A549 treated with CpdA at 1 μM for 4 hours (cell line): ENCODE measurements around the gene SLC25A53. TPM values are rescaled to one million over a fixed set of nuclear protein-coding genes. Genes with fewer than 3 reads are reported as not detected.

Experiments
- total RNA-seq: library from RNA; stranded (reverse); fragments of 200-300 nt; extraction: Qiagen RNA extraction; gene quantifications from 5 replicates; pipeline ENCODE4 v1.2.3, GENCODE V29; 2022; ENCODE audit warnings: low read depth

SLC25A53 gene, protein sequence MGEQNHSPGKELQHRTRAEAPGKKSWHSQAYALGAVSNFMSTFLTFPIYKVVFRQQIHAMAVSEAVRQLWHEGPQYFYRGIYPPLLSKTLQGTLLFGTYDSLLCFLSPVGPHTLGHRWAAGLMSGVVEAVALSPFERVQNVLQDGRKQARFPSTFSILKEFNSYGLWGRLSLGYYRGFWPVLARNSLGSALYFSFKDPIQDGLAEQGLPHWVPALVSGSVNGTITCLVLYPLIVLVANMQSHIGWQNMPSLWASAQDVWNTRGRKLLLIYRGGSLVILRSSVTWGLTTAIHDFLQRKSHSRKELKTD
- total RNA-seq = 3.7 to 5.0 TPM (median 4.5 TPM) in 5 replicates

GRCh38 chrX:104156630-104157529 is at the start of gene SLC25A53:
TSS of gene SLC25A53 (minus strand) at chrX:104157009. CDS start at chrX:104105257, 51,752 bp downstream.

DNA sequence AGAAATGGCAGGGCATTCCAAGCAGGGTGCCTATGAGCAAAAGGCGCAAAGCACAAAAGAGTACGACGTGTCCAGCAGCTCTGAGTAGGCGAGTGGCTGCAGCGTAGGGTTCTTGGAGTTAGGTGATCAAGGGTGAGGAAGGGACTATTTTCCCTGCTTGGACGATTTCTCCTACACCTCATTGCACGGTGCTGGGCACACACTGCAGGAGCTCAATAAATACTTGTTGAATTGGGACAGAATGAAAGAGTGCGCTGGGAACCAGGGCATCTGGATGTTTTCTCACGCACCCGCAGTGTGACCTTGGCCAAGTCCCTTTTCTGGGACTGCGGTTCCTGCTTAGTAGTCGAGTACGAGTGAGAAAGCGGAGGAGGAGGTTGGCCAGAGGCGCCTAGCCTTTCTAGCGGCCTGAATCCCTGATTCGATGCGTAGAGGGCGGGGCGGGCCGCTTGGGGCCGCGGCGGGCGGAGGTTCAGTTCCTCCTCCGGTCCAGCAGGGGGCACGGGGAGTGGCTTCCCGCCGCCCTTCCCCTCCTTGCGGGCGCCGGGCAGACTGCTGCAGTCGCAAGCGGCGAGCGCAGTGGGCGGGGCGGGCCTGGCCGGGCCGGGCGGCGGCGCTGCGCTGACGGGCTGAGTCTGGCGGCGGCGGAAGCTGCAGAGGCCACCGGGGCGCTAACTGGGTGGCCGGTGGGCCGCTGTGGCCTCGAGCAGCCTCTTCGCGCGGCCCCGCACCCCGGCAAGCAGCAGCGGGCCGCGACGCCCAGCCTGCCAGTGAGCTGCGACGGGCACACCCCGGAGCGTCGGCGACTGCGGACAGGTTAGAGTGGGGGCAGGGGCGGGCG is 9.3 kb upstream of the SLC25A53 start, which contains the start of gene FAM199X:
FAM199X (plus strand) TSS at position 560 of the 841 bp plus-strand sequence. CDS start 333 bp downstream, outside the sequence.

DNA sequence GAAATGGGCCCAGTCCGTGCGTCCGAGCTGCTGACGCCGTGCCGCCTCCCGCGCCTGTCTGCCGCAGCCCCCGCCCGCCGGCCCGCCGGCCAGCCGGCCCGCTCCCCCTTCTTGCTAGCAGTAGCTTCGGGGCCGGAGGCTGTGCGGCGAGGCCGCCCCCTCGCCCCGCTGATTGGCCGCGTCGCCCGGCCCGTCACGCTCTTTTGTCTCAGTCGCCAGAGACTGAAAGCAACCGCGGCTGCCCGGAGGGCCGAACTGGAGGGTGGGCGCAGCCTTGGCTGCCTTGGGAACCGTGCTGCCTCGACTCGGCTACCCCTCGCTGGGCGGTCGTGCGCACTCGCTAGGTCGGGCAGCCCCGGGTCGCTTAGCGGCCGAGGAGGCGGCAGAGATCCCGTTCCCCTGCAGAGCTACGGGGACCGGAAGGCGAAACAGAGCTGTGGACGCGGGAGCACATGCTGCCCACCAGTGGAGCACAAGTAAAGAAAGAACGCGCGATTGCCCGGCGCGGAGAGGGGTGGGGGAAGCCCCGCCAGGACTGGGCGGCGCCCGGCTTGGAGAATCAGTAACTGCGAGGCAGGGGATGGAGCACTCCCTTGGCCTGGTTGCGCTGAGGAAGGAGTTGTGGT is 44.4 kb downstream of the SLC25A53 start, which contains the start of gene ZCCHC18:
ZCCHC18 (plus strand) TSS at position 198 of the 626 bp plus-strand sequence. CDS start 1,589 bp downstream, outside the sequence.

DNA sequence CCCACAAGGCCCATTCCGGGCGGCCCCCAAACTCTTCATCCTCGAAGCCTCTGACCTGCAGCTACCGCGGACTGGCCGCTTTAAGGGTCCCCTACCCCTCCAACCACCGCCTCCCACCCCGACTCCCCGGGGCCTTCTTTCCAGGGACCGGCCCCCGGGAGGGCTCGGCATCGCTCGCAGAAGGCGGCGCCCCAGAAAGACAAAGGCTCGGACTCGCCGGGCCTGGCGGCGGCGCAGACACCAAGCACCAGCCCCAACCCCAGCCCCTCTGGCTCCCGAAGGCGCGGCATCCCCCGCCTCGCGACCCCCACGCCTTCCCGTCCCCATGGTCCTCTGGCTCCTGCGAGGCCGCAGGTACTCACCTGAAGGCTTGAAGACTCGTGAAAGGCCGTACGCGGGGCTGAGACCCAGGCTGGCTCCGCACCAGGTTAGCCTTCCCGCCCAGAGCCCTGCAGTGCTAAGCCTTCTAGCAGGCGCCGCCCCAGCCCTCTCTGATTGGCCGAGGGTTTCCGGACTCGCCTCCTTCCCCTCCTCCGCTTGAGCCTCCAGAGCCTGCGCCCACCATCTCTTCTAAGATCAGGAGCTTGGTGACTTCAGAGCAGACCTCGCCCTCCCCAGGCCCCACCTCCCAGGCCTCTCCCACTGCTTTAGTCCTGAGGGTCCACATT is 80.9 kb downstream of the SLC25A53 start, which contains the start of gene TMSB15C:
TMSB15C (minus strand) TSS at position 459 of the 668 bp plus-strand sequence.

Other genes with a start within 250 kb of the SLC25A53 start
- 4.3 to 8.0 TPM (median 5.9 TPM) in 5 replicates for gene TMSB15B, start 194.4 kb downstream of the SLC25A53 start, total RNA-seq
- gene H2BW1, start 143.3 kb downstream of the SLC25A53 start, total RNA-seq = not detected in 5 replicates
- gene H2BW2, start 117.1 kb downstream of the SLC25A53 start, total RNA-seq = not detected in 5 replicates
- 0.13 to 0.34 TPM (median 0.26 TPM) in 5 replicates for gene TMSB15C, start 80.8 kb downstream of the SLC25A53 start, total RNA-seq
- 0.13 to 0.31 TPM (median 0.21 TPM) in 4 of 5 replicates, not detected in the other for gene ZCCHC18, start 44.5 kb downstream of the SLC25A53 start, total RNA-seq
- gene FAM199X, start 9.4 kb upstream of the SLC25A53 start, total RNA-seq = 13.9 to 17.8 TPM (median 16.7 TPM) in 5 replicates
- gene ESX1, start 97.9 kb upstream of the SLC25A53 start, total RNA-seq = 0.09 TPM in 1 of 5 replicates, not detected in the others